Gastroesophageal sphincter (tissue), 4 donors: ENCODE data around the gene TMEM121B. TPM values are rescaled to one million over a fixed set of nuclear protein-coding genes. Genes with fewer than 3 reads are reported as not detected.

ENCODE experiments used
- ATAC-seq: fragments of 150-250 bp; one replicate; pipeline ENCODE4 v1.9.1; 2016; ENCODE audit warnings: mild to moderate bottlenecking, moderate library complexity
- H3K27ac ChIP-seq, 4 donors: fragments of 200-600 bp; sonication (generic) in 3 of 4; 1 replicate in 3 of 4; 2 replicates in 1 of 4; pipeline ENCODE4 v1.5.1; 2016 to 2019
- H3K27me3 ChIP-seq: fragments of 200-600 bp; sonication (generic); one replicate; pipeline ENCODE4 v1.5.1; 2019
- H3K36me3 ChIP-seq, 2 donors: fragments of 200-600 bp; sonication (generic); one replicate each; pipeline ENCODE4 v1.5.1; 2019; ENCODE audit warnings: control low read depth in 1 of 2
- H3K4me1 ChIP-seq, 3 donors: fragments of 200-600 bp; sonication (generic); 1 replicate in 2 of 3; 2 replicates in 1 of 3; pipeline ENCODE4 v1.5.1; 2016 to 2019; ENCODE audit warnings: control low read depth in 2 of 3
- H3K4me3 ChIP-seq, 2 donors: fragments of 200-600 bp; sonication (generic); one replicate each; pipeline ENCODE4 v1.5.1; 2019; ENCODE audit warnings: mild to moderate bottlenecking in 1 of 2, moderate library complexity in 1 of 2
- H3K9me3 ChIP-seq, 3 donors: fragments of 200-600 bp; sonication (generic); one replicate each; pipeline ENCODE4 v1.5.1; 2017 to 2019; ENCODE audit warnings: control low read depth in 2 of 3
- EP300 ChIP-seq: sonication (generic); formaldehyde crosslinking; IDR thresholded peaks from one replicate; pipeline ENCODE4 v1.6.1; 2017; ENCODE audit warnings: antibody characterized with exemption, mild to moderate bottlenecking
- POLR2A ChIP-seq, 2 donors: fragments of 450-650 bp; IDR thresholded peaks; one replicate each; pipeline ENCODE4 v1.6.1; 2017; ENCODE audit warnings: antibody characterized with exemption in 2 of 2, mild to moderate bottlenecking in 2 of 2, moderate library complexity in 1 of 2
- POLR2AphosphoS5 ChIP-seq: sonication (generic); formaldehyde crosslinking; IDR thresholded peaks from one replicate; pipeline ENCODE4 v1.6.1; 2017; ENCODE audit warnings: antibody characterized with exemption
- WGBS, 2 donors: methylation state at CpG; one replicate each; pipeline ENCODE4 v1.1.5; 2018; ENCODE audit warnings: low coverage in 1 of 2; 5-methylcytosine and 5-hydroxymethylcytosine counted together
- total RNA-seq, 4 donors: library from RNA; depleted of rRNA; stranded (reverse); fragments of >200 nt; gene quantifications; one replicate each; pipeline ENCODE4 v1.1.0, GENCODE V29; 2016
- TF ChIP-seq, protein P1 (sequence below), 4 experiments: fragments of 200-600 bp in 2 of 4; fragments of 450-650 bp in 2 of 4; sonication (generic) in 1 of 4; IDR thresholded peaks; one replicate each; pipeline ENCODE4 v1.5.1; 2017 to 2019; ENCODE audit warnings: antibody characterized with exemption in 4 of 4, mild to moderate bottlenecking in 2 of 4, moderate library complexity in 2 of 4

Gene TMEM121B
- total RNA-seq, 4 donors from 2014 or later, result 0.30 to 0.81 (median 0.54) TPM

DNA sequence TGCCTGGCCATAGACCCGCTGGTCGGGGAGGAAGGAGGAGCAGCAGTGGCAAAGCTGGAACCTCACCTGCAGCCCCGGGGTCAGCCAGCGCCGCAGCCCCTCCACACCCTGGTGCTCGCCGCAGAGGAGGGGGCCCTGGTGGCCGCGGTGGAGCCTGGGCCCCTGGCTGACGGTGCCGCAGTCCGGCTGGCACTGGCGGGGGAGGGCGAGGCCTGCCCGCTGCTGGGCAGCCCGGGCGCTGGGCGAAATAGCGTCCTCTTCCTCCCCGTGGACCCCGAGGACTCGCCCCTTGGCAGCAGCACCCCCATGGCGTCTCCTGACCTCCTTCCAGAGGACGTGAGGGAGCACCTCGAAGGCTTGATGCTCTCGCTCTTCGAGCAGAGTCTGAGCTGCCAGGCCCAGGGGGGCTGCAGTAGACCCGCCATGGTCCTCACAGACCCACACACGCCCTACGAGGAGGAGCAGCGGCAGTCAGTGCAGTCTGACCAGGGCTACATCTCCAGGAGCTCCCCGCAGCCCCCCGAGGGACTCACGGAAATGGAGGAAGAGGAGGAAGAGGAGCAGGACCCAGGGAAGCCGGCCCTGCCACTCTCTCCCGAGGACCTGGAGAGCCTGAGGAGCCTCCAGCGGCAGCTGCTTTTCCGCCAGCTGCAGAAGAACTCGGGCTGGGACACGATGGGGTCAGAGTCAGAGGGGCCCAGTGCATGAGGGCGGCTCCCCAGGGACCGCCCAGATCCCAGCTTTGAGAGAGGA is 11.9 kb downstream of the TMEM121B start:
- no peak for ATAC-seq
- no peaks in the 10 kb centered on the region for H3K27me3 ChIP-seq
- H3K9me3 ChIP-seq, result no peaks in the 10 kb centered on the region
- WGBS, 2 donors, result 80% methylated on average over 1 of the region's 42 CpGs; no CpG with 5 or more reads in 1 of the 2 donors
- H3K4me3 ChIP-seq, result no peak overlapping the region
- TF ChIP-seq POLR2AphosphoS5 (no peak), EP300 (no peak), POLR2A (IDR thresholded peaks at IDR 0.05) (no peak)
- TF ChIP-seq, protein P1, sequence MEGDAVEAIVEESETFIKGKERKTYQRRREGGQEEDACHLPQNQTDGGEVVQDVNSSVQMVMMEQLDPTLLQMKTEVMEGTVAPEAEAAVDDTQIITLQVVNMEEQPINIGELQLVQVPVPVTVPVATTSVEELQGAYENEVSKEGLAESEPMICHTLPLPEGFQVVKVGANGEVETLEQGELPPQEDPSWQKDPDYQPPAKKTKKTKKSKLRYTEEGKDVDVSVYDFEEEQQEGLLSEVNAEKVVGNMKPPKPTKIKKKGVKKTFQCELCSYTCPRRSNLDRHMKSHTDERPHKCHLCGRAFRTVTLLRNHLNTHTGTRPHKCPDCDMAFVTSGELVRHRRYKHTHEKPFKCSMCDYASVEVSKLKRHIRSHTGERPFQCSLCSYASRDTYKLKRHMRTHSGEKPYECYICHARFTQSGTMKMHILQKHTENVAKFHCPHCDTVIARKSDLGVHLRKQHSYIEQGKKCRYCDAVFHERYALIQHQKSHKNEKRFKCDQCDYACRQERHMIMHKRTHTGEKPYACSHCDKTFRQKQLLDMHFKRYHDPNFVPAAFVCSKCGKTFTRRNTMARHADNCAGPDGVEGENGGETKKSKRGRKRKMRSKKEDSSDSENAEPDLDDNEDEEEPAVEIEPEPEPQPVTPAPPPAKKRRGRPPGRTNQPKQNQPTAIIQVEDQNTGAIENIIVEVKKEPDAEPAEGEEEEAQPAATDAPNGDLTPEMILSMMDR (IDR thresholded peaks at IDR 0.05), result no peak
- no peak overlapping the region for H3K27ac ChIP-seq
- no peaks in the 10 kb centered on the region for H3K4me1 ChIP-seq
- peaks cover 0 to 62% of the 10 kb centered on the region in 2 donors for H3K36me3 ChIP-seq

DNA sequence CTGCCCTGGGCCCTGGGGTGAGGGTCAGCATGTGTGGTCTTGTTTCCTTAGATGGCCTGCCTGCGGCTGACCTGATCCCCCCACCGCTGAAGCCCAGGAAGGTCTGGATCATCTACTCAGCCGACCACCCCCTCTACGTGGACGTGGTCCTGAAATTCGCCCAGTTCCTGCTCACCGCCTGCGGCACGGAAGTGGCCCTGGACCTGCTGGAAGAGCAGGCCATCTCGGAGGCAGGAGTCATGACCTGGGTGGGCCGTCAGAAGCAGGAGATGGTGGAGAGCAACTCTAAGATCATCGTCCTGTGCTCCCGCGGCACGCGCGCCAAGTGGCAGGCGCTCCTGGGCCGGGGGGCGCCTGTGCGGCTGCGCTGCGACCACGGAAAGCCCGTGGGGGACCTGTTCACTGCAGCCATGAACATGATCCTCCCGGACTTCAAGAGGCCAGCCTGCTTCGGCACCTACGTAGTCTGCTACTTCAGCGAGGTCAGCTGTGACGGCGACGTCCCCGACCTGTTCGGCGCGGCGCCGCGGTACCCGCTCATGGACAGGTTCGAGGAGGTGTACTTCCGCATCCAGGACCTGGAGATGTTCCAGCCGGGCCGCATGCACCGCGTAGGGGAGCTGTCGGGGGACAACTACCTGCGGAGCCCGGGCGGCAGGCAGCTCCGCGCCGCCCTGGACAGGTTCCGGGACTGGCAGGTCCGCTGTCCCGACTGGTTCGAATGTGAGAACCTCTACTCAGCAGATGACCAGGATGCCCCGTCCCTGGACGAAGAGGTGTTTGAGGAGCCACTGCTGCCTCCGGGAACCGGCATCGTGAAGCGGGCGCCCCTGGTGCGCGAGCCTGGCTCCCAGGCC is 12.7 kb downstream of the TMEM121B start:
- Histone ChIP-seq H3K36me3 (peaks cover 0 to 68% of the 10 kb centered on the region in 2 donors), H3K4me1 (no peaks in the 10 kb centered on the region), H3K27me3 (no peaks in the 10 kb centered on the region), H3K27ac (no peak overlapping the region), H3K9me3 (no peaks in the 10 kb centered on the region), H3K4me3 (no peak overlapping the region)
- TF ChIP-seq, protein P1 (IDR thresholded peaks at IDR 0.05), result no peak
- TF ChIP-seq EP300 (no peak), POLR2AphosphoS5 (no peak), POLR2A (IDR thresholded peaks at IDR 0.05) (no peak)
- no peak for ATAC-seq
- no CpG with 5 or more reads among the region's 66 CpGs for WGBS, 2 donors

DNA sequence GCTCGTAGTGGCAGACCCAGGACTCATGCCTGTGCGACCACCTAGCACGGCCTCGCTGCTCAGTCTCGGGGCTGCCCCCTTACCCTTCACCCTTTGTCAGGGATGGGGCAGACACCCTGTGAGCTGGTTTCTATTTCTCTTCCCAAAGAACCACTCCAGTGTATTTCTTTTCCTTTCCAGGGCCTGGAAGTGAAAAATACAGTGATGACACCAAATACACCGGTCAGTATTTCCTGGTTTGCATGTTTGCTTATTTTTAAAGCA is 13.7 kb downstream of the TMEM121B start:
- no peaks in the 10 kb centered on the region for H3K9me3 ChIP-seq
- no peak overlapping the region for H3K4me3 ChIP-seq
- TF ChIP-seq, protein P1 (IDR thresholded peaks at IDR 0.05), result no peak
- TF ChIP-seq POLR2A (IDR thresholded peaks at IDR 0.05) (no peak), EP300 (no peak), POLR2AphosphoS5 (no peak)
- no peaks in the 10 kb centered on the region for H3K27me3 ChIP-seq
- no peaks in the 10 kb centered on the region for H3K4me1 ChIP-seq
- no peak for ATAC-seq
- 82 to 98% methylated on average over 3 to 6 of the region's 6 CpGs for WGBS, 2 donors
- H3K27ac ChIP-seq, result no peak overlapping the region
- H3K36me3 ChIP-seq, result peaks cover 0 to 78% of the 10 kb centered on the region in 2 donors

DNA sequence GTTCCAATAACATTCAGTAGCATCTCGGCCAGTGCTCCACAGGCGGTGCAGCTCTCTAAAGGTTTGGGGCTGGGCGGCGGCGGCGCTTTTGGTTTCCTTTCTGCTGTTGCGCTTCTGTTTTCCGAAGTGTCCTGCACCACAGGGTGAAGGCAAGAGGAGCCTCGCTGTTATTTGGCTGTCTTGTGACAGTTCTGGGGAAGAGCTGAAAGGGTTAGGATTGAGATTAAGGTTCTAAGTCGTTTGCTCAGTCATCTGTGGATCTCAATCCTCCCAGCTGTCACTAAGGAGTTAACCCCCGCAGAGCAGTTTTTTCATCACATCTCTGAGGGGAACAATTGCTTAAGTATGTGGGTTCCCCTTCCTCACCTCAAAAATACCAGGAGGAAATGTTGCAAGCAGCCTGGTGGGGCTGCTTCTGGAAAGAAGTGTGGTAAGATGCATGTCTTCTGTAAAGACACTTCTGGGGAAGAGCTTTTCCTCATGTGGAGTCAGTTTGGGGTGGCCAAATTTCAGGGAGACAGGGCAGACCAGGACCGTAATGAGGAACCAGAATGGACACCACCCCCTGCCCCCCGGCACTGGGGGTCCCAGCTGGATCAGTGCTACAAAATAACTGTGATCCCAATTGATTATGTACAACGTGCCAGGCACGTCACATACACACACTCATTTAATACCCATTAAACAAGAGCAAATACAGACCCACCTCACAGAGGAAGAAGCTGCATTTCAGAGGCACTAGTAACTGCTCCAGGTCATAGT is 14.2 kb downstream of the TMEM121B start:
- no peak overlapping the region for H3K27ac ChIP-seq
- TF ChIP-seq POLR2A (IDR thresholded peaks at IDR 0.05), result no peak
- no peak for TF ChIP-seq EP300
- 78 to 88% methylated on average over 3 to 9 of the region's 15 CpGs for WGBS, 2 donors
- peaks cover 0 to 83% of the 10 kb centered on the region in 2 donors for H3K36me3 ChIP-seq
- H3K4me3 ChIP-seq, result no peak overlapping the region
- H3K4me1 ChIP-seq, result no peaks in the 10 kb centered on the region
- no peaks in the 10 kb centered on the region for H3K27me3 ChIP-seq
- no peaks in the 10 kb centered on the region for H3K9me3 ChIP-seq
- ATAC-seq, result peak; percentile 26

DNA sequence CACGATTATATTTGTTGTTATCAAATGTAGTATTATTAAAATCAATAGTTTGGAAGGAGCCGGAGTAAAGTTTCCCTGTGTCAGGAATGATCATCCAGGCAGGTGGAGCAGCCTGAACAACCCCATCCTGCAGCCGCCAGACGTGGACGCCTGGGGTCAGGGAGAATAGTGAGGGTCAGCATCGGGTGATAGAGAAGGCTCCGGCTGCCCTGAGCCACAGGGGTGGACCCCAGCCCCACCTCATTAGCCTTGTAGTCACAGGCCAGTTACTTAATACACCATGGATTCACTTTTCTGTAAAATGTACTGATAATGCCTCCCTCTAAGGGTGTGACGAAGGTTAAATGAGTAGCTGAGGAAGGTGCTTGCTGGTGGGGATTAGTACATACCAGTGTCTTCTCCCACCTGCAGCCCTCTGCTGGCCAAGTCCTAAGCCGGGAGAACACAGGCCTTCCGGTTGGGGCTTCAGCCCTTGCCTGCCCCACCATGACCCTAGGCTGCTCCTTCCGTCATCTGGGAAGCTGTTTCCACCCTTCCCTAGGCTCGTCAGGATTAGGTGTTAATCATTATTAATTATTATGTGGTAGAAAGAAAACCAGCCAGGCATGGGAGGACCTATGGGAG is 14.9 kb downstream of the TMEM121B start:
- no peaks in the 10 kb centered on the region for H3K4me1 ChIP-seq
- no peak for TF ChIP-seq POLR2A (IDR thresholded peaks at IDR 0.05)
- TF ChIP-seq EP300, result no peak
- TF ChIP-seq, protein P1 (IDR thresholded peaks at IDR 0.05), result no peak
- no peak for TF ChIP-seq POLR2AphosphoS5
- H3K9me3 ChIP-seq, result no peaks in the 10 kb centered on the region
- no peaks in the 10 kb centered on the region for H3K27me3 ChIP-seq
- no peak overlapping the region for H3K27ac ChIP-seq
- no peak overlapping the region for H3K4me3 ChIP-seq
- no peak for ATAC-seq
- WGBS, 2 donors, result 67 to 82% methylated on average over 3 to 6 of the region's 12 CpGs
- H3K36me3 ChIP-seq, result peaks cover 0 to 90% of the 10 kb centered on the region in 2 donors
